Measurements from ENCODE around the gene IQCE. TPM values are rescaled to one million over a fixed set of nuclear protein-coding genes. Genes with fewer than 3 reads are reported as not detected.

The IQCE gene
- total RNA-seq, 1 experiment from 2014 or later, result 13.4 TPM

DNA sequence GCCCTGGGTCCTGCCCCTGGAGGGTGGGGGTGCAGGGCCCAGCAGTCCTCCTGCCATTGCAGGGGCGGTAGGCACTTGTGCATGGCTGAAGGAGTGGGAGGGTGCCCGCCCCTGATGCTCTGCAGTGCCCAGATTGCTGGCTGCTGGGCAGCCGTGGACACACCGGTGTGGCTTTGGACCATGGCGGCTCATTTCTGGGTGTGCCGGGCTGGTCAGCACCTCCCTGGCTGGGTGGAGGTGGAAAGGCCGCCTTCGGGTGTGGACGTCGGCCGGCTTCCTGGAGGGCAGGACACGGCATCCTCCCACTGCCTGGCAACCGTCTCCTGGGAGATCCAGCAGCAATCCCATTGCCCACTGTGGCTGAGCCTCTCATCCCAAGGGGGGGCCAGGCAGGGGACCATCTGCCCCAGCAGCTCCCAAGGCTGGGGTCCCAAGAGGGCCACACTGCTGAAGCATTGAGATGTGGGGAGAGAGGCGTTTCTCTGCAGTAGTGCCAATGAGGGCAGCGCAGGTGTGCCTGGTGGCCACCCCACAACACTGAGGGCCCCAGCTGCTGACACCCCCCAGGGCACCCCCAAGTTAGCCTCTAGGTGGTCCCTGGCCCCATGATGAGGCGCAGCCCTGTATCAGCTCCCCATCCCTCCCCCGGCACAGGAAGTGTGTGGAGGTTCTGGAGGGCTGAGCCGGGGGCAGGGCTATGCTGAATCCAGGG is 85.9 kb downstream of the IQCE start:
- ChIA-PET POLR2A (interaction anchor here (0.5 kb wide), 1 partner anchor 22 kb away, joined by 3 read pairs; no protein-coding TSS in a partner anchor), CTCF (no interaction called here)
- Histone ChIP-seq H3K27me3 (replicated peaks; ENCODE audit: control insufficient read depth, insufficient read depth, low read length) (no peaks in the 10 kb centered on the region), H3K4me1 (0 out of 2 replicates have a peak, but pooled peaks cover 3% of the 10 kb centered on the region), H3K4me3 (ENCODE audit: low read depth, low read length) (no peak overlapping the region), H3K9me3 (no peaks in the 10 kb centered on the region), H3K36me3 (ENCODE audit: control insufficient read depth, insufficient read depth, low read length) (peaks cover 1% of the 10 kb centered on the region; the same call in 1 of the 2 replicates)
- no peak for DNase-seq
- H3K4me1 Mint-ChIP-seq (ENCODE audit: low read depth, unreplicated experiment), result no peaks in the 10 kb centered on the region
- no peak overlapping the region for H3K27ac Mint-ChIP-seq (ENCODE audit: unreplicated experiment)
- TF ChIP-seq, protein P1, sequence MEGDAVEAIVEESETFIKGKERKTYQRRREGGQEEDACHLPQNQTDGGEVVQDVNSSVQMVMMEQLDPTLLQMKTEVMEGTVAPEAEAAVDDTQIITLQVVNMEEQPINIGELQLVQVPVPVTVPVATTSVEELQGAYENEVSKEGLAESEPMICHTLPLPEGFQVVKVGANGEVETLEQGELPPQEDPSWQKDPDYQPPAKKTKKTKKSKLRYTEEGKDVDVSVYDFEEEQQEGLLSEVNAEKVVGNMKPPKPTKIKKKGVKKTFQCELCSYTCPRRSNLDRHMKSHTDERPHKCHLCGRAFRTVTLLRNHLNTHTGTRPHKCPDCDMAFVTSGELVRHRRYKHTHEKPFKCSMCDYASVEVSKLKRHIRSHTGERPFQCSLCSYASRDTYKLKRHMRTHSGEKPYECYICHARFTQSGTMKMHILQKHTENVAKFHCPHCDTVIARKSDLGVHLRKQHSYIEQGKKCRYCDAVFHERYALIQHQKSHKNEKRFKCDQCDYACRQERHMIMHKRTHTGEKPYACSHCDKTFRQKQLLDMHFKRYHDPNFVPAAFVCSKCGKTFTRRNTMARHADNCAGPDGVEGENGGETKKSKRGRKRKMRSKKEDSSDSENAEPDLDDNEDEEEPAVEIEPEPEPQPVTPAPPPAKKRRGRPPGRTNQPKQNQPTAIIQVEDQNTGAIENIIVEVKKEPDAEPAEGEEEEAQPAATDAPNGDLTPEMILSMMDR (IDR thresholded peaks at IDR 0.05; ENCODE audit: insufficient read depth in 1 of 2, low read depth in 1 of 2, low read length in 1 of 2, severe bottlenecking in 1 of 2, unreplicated experiment in 1 of 2), result no peak
- intact Hi-C loops (cut with micrococcal nuclease; ENCODE audit: unreplicated experiment), result no loop called here
- H3K4me3 Mint-ChIP-seq (ENCODE audit: unreplicated experiment), result no peak overlapping the region
- H3K36me3 Mint-ChIP-seq (ENCODE audit: insufficient read depth, unreplicated experiment), result no peaks in the 10 kb centered on the region
- no peaks in the 10 kb centered on the region for H3K27me3 Mint-ChIP-seq (ENCODE audit: insufficient read depth, unreplicated experiment)
- H3K9me3 Mint-ChIP-seq (ENCODE audit: unreplicated experiment), result no peaks in the 10 kb centered on the region
- BruUV-seq (replicated peaks), result no TSS peak

DNA sequence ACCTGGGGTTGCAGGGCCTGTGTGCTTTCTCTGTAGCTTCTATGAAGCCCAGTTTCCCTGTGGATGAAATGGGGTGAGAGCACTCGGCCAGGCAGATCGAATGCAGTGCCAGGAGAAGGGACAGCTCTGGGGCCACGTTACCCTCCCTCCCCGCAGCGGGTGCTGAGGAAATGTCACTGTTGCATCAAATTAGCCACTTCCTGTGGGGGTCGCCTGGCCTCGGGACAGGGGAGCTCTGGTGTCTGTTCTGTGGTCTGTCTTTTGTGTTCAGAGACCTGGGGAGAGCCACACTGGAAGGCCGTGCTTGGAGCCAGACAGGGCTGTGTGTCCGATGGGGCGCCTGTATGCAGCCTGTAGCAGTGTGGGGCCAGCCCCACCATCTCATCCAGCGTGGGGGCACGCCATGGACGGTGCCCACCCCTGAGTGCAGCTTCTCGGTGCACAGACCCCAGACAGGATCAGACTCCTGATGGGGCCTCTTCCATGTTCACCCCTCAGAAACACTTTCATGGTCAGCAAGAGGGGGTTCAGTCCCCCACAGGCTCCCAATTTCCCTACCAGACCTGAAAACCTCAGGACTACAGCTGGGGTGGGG is 86.6 kb downstream of the IQCE start:
- POLR2A ChIA-PET, result interaction anchor here (0.5 kb wide), 1 partner anchor 23 kb away, joined by 3 read pairs; no protein-coding TSS in a partner anchor
- H3K9me3 Mint-ChIP-seq (ENCODE audit: unreplicated experiment), result no peaks in the 10 kb centered on the region
- no peaks in the 10 kb centered on the region for H3K27me3 Mint-ChIP-seq (ENCODE audit: insufficient read depth, unreplicated experiment)
- intact Hi-C loops (cut with micrococcal nuclease; ENCODE audit: unreplicated experiment), result no loop called here
- Histone ChIP-seq H3K4me1 (0 out of 2 replicates have a peak, but pooled peaks cover 3% of the 10 kb centered on the region), H3K9me3 (no peaks in the 10 kb centered on the region), H3K27me3 (replicated peaks; ENCODE audit: control insufficient read depth, insufficient read depth, low read length) (no peaks in the 10 kb centered on the region), H3K36me3 (ENCODE audit: control insufficient read depth, insufficient read depth, low read length) (peaks cover 1% of the 10 kb centered on the region; the same call in 1 of the 2 replicates), H3K4me3 (ENCODE audit: low read depth, low read length) (no peak overlapping the region)
- CTCF ChIA-PET, result interaction anchor here (0.5 to 0.8 kb wide), 2 partner anchors 13 to 14 kb away, joined by 3 read pairs; no protein-coding TSS in a partner anchor
- no peaks in the 10 kb centered on the region for H3K4me1 Mint-ChIP-seq (ENCODE audit: low read depth, unreplicated experiment)
- no peaks in the 10 kb centered on the region for H3K36me3 Mint-ChIP-seq (ENCODE audit: insufficient read depth, unreplicated experiment)
- TF ChIP-seq, protein P1 (IDR thresholded peaks at IDR 0.05; ENCODE audit: insufficient read depth in 1 of 2, low read depth in 1 of 2, low read length in 1 of 2, severe bottlenecking in 1 of 2, unreplicated experiment in 1 of 2), result no peak
- no peak for DNase-seq
- H3K27ac Mint-ChIP-seq (ENCODE audit: unreplicated experiment), result no peak overlapping the region
- H3K4me3 Mint-ChIP-seq (ENCODE audit: unreplicated experiment), result no peak overlapping the region
- BruUV-seq (replicated peaks), result no TSS peak

DNA sequence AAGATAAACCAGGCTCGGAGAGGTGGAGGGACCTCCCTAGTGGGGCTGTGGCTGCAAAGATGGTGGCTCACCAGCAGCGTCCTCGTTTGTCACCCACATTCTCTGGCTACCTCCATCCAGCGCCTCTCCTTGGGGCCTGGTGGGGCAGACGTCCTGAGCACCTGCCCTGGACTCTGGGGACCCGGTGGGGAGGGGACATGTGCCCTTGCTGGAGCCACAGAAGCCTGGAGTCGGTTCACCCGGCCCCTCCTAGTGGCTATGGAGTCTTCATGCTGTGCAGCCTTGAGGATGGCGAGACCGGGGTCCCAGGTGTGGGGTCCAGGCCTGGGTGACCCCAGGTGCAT is 87.5 kb downstream of the IQCE start:
- H3K36me3 ChIP-seq (ENCODE audit: control insufficient read depth, insufficient read depth, low read length), result peaks cover 1% of the 10 kb centered on the region; the same call in 1 of the 2 replicates
- no peaks in the 10 kb centered on the region for H3K36me3 Mint-ChIP-seq (ENCODE audit: insufficient read depth, unreplicated experiment)
- CTCF ChIA-PET, result interaction anchor here (0.5 kb wide), 1 partner anchor 15 kb away, joined by 3 read pairs; no protein-coding TSS in a partner anchor
- TF ChIP-seq, protein P1 (IDR thresholded peaks at IDR 0.05; ENCODE audit: insufficient read depth in 1 of 2, low read depth in 1 of 2, low read length in 1 of 2, severe bottlenecking in 1 of 2, unreplicated experiment in 1 of 2), result no peak
- no peaks in the 10 kb centered on the region for H3K4me1 Mint-ChIP-seq (ENCODE audit: low read depth, unreplicated experiment)
- DNase-seq, result no peak
- H3K27me3 Mint-ChIP-seq (ENCODE audit: insufficient read depth, unreplicated experiment), result no peaks in the 10 kb centered on the region
- no peak overlapping the region for H3K4me3 ChIP-seq (ENCODE audit: low read depth, low read length)
- H3K27me3 ChIP-seq (replicated peaks; ENCODE audit: control insufficient read depth, insufficient read depth, low read length), result no peaks in the 10 kb centered on the region
- H3K4me1 ChIP-seq, result 0 out of 2 replicates have a peak, but pooled peaks cover 3% of the 10 kb centered on the region
- no peaks in the 10 kb centered on the region for H3K9me3 ChIP-seq
- H3K4me3 Mint-ChIP-seq (ENCODE audit: unreplicated experiment), result no peak overlapping the region
- intact Hi-C loops (cut with micrococcal nuclease; ENCODE audit: unreplicated experiment), result no loop called here
- H3K9me3 Mint-ChIP-seq (ENCODE audit: unreplicated experiment), result no peaks in the 10 kb centered on the region
- POLR2A ChIA-PET, result no interaction called here
- H3K27ac Mint-ChIP-seq (ENCODE audit: unreplicated experiment), result no peak overlapping the region
- no TSS peak for BruUV-seq (replicated peaks)

Measured in Caco-2 (cell line).